HEK293 (cell line): ENCODE results near the gene TMEM233.

Experiments used
- CTCF ChIA-PET: fragments of 350-600 bp; formaldehyde crosslinking; extraction: SDS; loops from one replicate; lab custom pipeline; 2021; ENCODE audit warnings: antibody characterized with exemption; lab: Yijun Ruan, JAX
- POLR2A ChIA-PET: fragments of 300-600 bp; formaldehyde crosslinking; extraction: SDS; loops from one replicate; lab custom pipeline; 2020; ENCODE audit warnings: antibody characterized with exemption, inconsistent platforms; lab: Yijun Ruan, JAX
- H3K27ac ChIP-seq: fragments of 200-500 bp; sonication (Bioruptor generic); 2 replicates; pipeline ENCODE4 v1.5.1; 2014; ENCODE audit warnings: low read depth, low read length, control low read depth, inconsistent platforms; ENCODE audit errors: extremely low read depth
- H3K36me3 ChIP-seq, 2 experiments: fragments of 200-500 bp in 1 of 2; sonication (Bioruptor generic) in 1 of 2; 1 replicate in 1 of 2; 2 replicates in 1 of 2; pipeline ENCODE4 v1.5.1; 2014 to 2017; ENCODE audit warnings: inconsistent platforms in 2 of 2, low read length in 2 of 2; ENCODE audit not compliant: control insufficient read depth in 2 of 2, insufficient read depth in 1 of 2
- H3K4me1 ChIP-seq: fragments of 200-500 bp; sonication (Bioruptor generic); 2 replicates; pipeline ENCODE4 v1.5.1; 2014; ENCODE audit warnings: mild to moderate bottlenecking, low read length, inconsistent platforms; ENCODE audit not compliant: control insufficient read depth, insufficient read depth
- H3K4me3 ChIP-seq: 2 replicates; pipeline ENCODE4 v1.5.1; 2011; ENCODE audit warnings: low read depth, mild to moderate bottlenecking, control low read depth, low read length, moderate library complexity
- H3K9me3 ChIP-seq: fragments of 200-500 bp; sonication (Bioruptor generic); 2 replicates; pipeline ENCODE4 v1.5.1; 2014; ENCODE audit warnings: low read depth, low read length, inconsistent platforms; ENCODE audit not compliant: control insufficient read depth, insufficient read depth
- BCL11A ChIP-seq: fragments of 450-650 bp; formaldehyde crosslinking; IDR thresholded peaks from 2 replicates; pipeline ENCODE4 v1.5.1; 2016; ENCODE audit warnings: low read depth, missing biosample characterization, missing genetic modification characterization
- GLI4 ChIP-seq: fragments of 450-650 bp; formaldehyde crosslinking; IDR thresholded peaks from 2 replicates; pipeline ENCODE4 v1.5.1; 2016; ENCODE audit warnings: missing biosample characterization, missing genetic modification characterization
- IKZF3 ChIP-seq: fragments of 450-650 bp; IDR thresholded peaks from 2 replicates; pipeline ENCODE4 v1.5.0; 2018; ENCODE audit warnings: missing biosample characterization, mild to moderate bottlenecking, missing genetic modification characterization, moderate library complexity
- KLF10 ChIP-seq: fragments of 450-650 bp; IDR thresholded peaks from 2 replicates; pipeline ENCODE4 v1.5.1; 2018; ENCODE audit warnings: missing biosample characterization, mild to moderate bottlenecking, missing genetic modification characterization
- SP3 ChIP-seq: fragments of 450-650 bp; formaldehyde crosslinking; IDR thresholded peaks from 2 replicates; pipeline ENCODE4 v1.5.1; 2016; ENCODE audit warnings: missing biosample characterization, missing genetic modification characterization
- TCF7L2 ChIP-seq: IDR thresholded peaks from 2 replicates; pipeline ENCODE4 v1.6.1; 2011; ENCODE audit warnings: low read depth, mild to moderate bottlenecking, inconsistent platforms, low read length, moderate library complexity, borderline replicate concordance
- ZBTB26 ChIP-seq: fragments of 450-650 bp; formaldehyde crosslinking; optimal IDR thresholded peaks from 2 replicates; pipeline ENCODE3; 2016; ENCODE audit warnings: missing biosample characterization, mild to moderate bottlenecking, missing genetic modification characterization
- ZBTB48 ChIP-seq: fragments of 450-650 bp; formaldehyde crosslinking; IDR thresholded peaks from 2 replicates; pipeline ENCODE4 v1.5.1; 2016; ENCODE audit warnings: missing biosample characterization, missing genetic modification characterization
- ZBTB7A ChIP-seq: fragments of 450-650 bp; formaldehyde crosslinking; IDR thresholded peaks from 2 replicates; pipeline ENCODE4 v1.5.1; 2016; ENCODE audit warnings: low read depth, missing biosample characterization, missing genetic modification characterization
- ZIC2 ChIP-seq: fragments of 450-650 bp; formaldehyde crosslinking; IDR thresholded peaks from 2 replicates; pipeline ENCODE4 v1.5.1; 2016; ENCODE audit warnings: missing biosample characterization, missing genetic modification characterization
- ZNF140 ChIP-seq: fragments of 450-650 bp; formaldehyde crosslinking; IDR thresholded peaks from 2 replicates; pipeline ENCODE4 v1.5.1; 2016; ENCODE audit warnings: missing biosample characterization, missing genetic modification characterization
- ZNF266 ChIP-seq: fragments of 450-650 bp; formaldehyde crosslinking; IDR thresholded peaks from 2 replicates; pipeline ENCODE4 v1.5.1; 2016; ENCODE audit warnings: missing biosample characterization, missing genetic modification characterization, low read depth
- ZNF274 ChIP-seq, 2 experiments: fragments of 200-500 bp in 1 of 2; fragments of 450-650 bp in 1 of 2; sonication (Bioruptor generic) in 1 of 2; formaldehyde crosslinking in 1 of 2; IDR thresholded peaks; 2 replicates each; pipeline versions ENCODE4 v1.5.1 to v1.6.1; 2014 to 2016; ENCODE audit warnings: borderline replicate concordance in 1 of 2, inconsistent platforms in 1 of 2, low read length in 1 of 2, missing biosample characterization in 1 of 2, missing genetic modification characterization in 1 of 2
- ZNF280C ChIP-seq: fragments of 450-650 bp; formaldehyde crosslinking; IDR thresholded peaks from 2 replicates; pipeline ENCODE4 v1.5.1; 2016; ENCODE audit warnings: missing biosample characterization, missing genetic modification characterization
- ZNF404 ChIP-seq: fragments of 450-650 bp; formaldehyde crosslinking; IDR thresholded peaks from 2 replicates; pipeline ENCODE4 v1.5.1; 2017; ENCODE audit warnings: missing biosample characterization, missing genetic modification characterization
- ZNF433 ChIP-seq: fragments of 450-650 bp; formaldehyde crosslinking; IDR thresholded peaks from 2 replicates; pipeline ENCODE4 v1.5.1; 2016; ENCODE audit warnings: missing biosample characterization, missing genetic modification characterization, low read depth
- ZNF501 ChIP-seq: fragments of 450-650 bp; formaldehyde crosslinking; IDR thresholded peaks from 2 replicates; pipeline ENCODE4 v1.5.1; 2016; ENCODE audit warnings: missing biosample characterization, missing genetic modification characterization
- ZNF549 ChIP-seq: fragments of 450-650 bp; IDR thresholded peaks from 2 replicates; pipeline ENCODE4 v1.5.1; 2018; ENCODE audit warnings: missing biosample characterization, missing genetic modification characterization, mild to moderate bottlenecking, inconsistent platforms, moderate library complexity
- ZNF555 ChIP-seq: fragments of 450-650 bp; formaldehyde crosslinking; conservative IDR thresholded peaks from 2 replicates; pipeline ENCODE4 v1.5.1; 2017; ENCODE audit warnings: missing biosample characterization, mild to moderate bottlenecking, missing genetic modification characterization, inconsistent platforms
- ZNF558 ChIP-seq: fragments of 450-650 bp; formaldehyde crosslinking; IDR thresholded peaks from 2 replicates; pipeline ENCODE4 v1.5.1; 2016; ENCODE audit warnings: missing biosample characterization, missing genetic modification characterization
- ZNF596 ChIP-seq: fragments of 450-650 bp; IDR thresholded peaks from 2 replicates; pipeline ENCODE4 v1.5.0; 2018; ENCODE audit warnings: missing biosample characterization, mild to moderate bottlenecking, missing genetic modification characterization, moderate library complexity
- ZNF623 ChIP-seq: fragments of 450-650 bp; formaldehyde crosslinking; IDR thresholded peaks from 2 replicates; pipeline ENCODE4 v1.5.1; 2016; ENCODE audit warnings: missing biosample characterization, missing genetic modification characterization
- ZNF654 ChIP-seq: fragments of 450-650 bp; formaldehyde crosslinking; IDR thresholded peaks from 2 replicates; pipeline ENCODE4 v1.5.1; 2016; ENCODE audit warnings: low read depth, missing biosample characterization, missing genetic modification characterization
- ZNF677 ChIP-seq: fragments of 450-650 bp; IDR thresholded peaks from 2 replicates; pipeline ENCODE4 v1.5.0; 2018; ENCODE audit warnings: missing biosample characterization, mild to moderate bottlenecking, missing genetic modification characterization, moderate library complexity
- ZNF747 ChIP-seq: fragments of 450-650 bp; formaldehyde crosslinking; IDR thresholded peaks from 2 replicates; pipeline ENCODE4 v1.5.1; 2016; ENCODE audit warnings: missing biosample characterization, missing genetic modification characterization
- ZNF792 ChIP-seq: fragments of 450-650 bp; formaldehyde crosslinking; IDR thresholded peaks from 2 replicates; pipeline ENCODE4 v1.5.1; 2016; ENCODE audit warnings: missing biosample characterization, missing genetic modification characterization
- ZNF837 ChIP-seq: fragments of 450-650 bp; formaldehyde crosslinking; IDR thresholded peaks from 2 replicates; pipeline ENCODE4 v1.5.1; 2016; ENCODE audit warnings: missing biosample characterization, missing genetic modification characterization
- ZSCAN4 ChIP-seq: fragments of 450-650 bp; formaldehyde crosslinking; IDR thresholded peaks from 2 replicates; pipeline ENCODE4 v1.5.1; 2017; ENCODE audit warnings: missing biosample characterization, missing genetic modification characterization

The TMEM233 gene

GRCh38 chr12:119630962-119631550 lies 37.5 kb downstream of the TMEM233 start:
- POLR2A ChIA-PET = no interaction called here
- Histone ChIP-seq H3K9me3 (no peaks in the 10 kb centered on the region), H3K4me3 (no peak overlapping the region), H3K36me3 (no peaks in the 10 kb centered on the region), H3K4me1 (no peaks in the 10 kb centered on the region), H3K27ac (no peak overlapping the region)
- TF ChIP-seq ZNF747 (tag by site-specific recombination) (no peak), ZBTB7A (tag by site-specific recombination) (no peak), ZNF274 (IDR thresholded peaks at IDR 0.05; ENCODE audit: low read length) (no peak), ZNF274 (tag by site-specific recombination; IDR thresholded peaks at IDR 0.05; ENCODE audit: borderline replicate concordance) (no peak), ZNF623 (tag by site-specific recombination) (no peak)
- CTCF ChIA-PET = interaction anchor here (1.2 kb wide), 1 partner anchor 86 kb away, joined by 4 read pairs; no protein-coding TSS in a partner anchor

- CTCF ChIA-PET = interaction anchor here (0.6 to 1.5 kb wide), 3 partner anchors 17 to 219 kb away, joined by 3 read pairs; no protein-coding TSS in a partner anchor
- POLR2A ChIA-PET = no interaction called here
- TF ChIP-seq ZSCAN4 (tag by site-specific recombination) (no peak), ZNF549 (no peak), TCF7L2 (no peak), ZBTB26 (tag by site-specific recombination) (no peak), ZNF266 (tag by site-specific recombination) (no peak), IKZF3 (tag by site-specific recombination) (no peak), ZNF792 (tag by site-specific recombination) (no peak), KLF10 (tag by site-specific recombination) (no peak), ZIC2 (tag by site-specific recombination) (no peak), ZNF677 (tag by site-specific recombination) (no peak), ZNF654 (tag by site-specific recombination) (no peak), BCL11A (tag by site-specific recombination) (no peak), ZNF558 (tag by site-specific recombination) (no peak), ZNF140 (no peak), SP3 (tag by site-specific recombination) (no peak)
- Histone ChIP-seq H3K27ac (no peak overlapping the region), H3K9me3 (no peaks in the 10 kb centered on the region), H3K36me3 (no peaks in the 10 kb centered on the region), H3K4me3 (no peak overlapping the region), H3K4me1 (no peaks in the 10 kb centered on the region)
These were observed 38.5 kb downstream of the TMEM233 start for GRCh38 chr12:119631930-119632678.

GRCh38 chr12:119634743-119635142 lies 41.2 kb downstream of the TMEM233 start:
- H3K4me3 ChIP-seq = no peak overlapping the region
- no peaks in the 10 kb centered on the region for H3K9me3 ChIP-seq
- no peaks in the 10 kb centered on the region for H3K4me1 ChIP-seq
- no peak overlapping the region for H3K27ac ChIP-seq
- CTCF ChIA-PET = interaction anchor here (0.6 to 1.5 kb wide), 3 partner anchors 9 to 31 kb away, joined by 3 read pairs; no protein-coding TSS in a partner anchor
- POLR2A ChIA-PET = no interaction called here
- no peaks in the 10 kb centered on the region for H3K36me3 ChIP-seq
- no peak for TF ChIP-seq ZNF555 (tag by site-specific recombination)
- TF ChIP-seq ZNF404 (tag by site-specific recombination) = no peak
- TF ChIP-seq ZNF596 (tag by site-specific recombination) = no peak
- no peak for TF ChIP-seq ZNF747 (tag by site-specific recombination)
- TF ChIP-seq ZNF501 (tag by site-specific recombination) = no peak
- no peak for TF ChIP-seq ZNF837 (tag by site-specific recombination)
- no peak for TF ChIP-seq ZNF280C (tag by site-specific recombination)
- TF ChIP-seq ZBTB48 (tag by site-specific recombination) = no peak
- no peak for TF ChIP-seq GLI4 (tag by site-specific recombination)
- TF ChIP-seq ZNF433 (tag by site-specific recombination) = no peak
